Fibroblast of the aortic adventitia (primary cell): Measurements from ENCODE around the gene DTL. TPM values are rescaled to one million over a fixed set of nuclear protein-coding genes. Genes with fewer than 3 reads are reported as not detected.

Experiments used
- DNase-seq: peaks from one replicate; pipeline ENCODE4 v3.0.0-alpha.2; 2010; ENCODE audit warnings: low read depth
- H3K4me3 ChIP-seq: 2 replicates; pipeline ENCODE4 v1.5.1; 2011; ENCODE audit warnings: low read depth, mild to moderate bottlenecking, control low read depth, low read length, moderate library complexity
- total RNA-seq: library from RNA; depleted of rRNA; stranded (reverse); fragments of >200 nt; gene quantifications from 2 replicates; pipeline ENCODE4 v1.2.3, GENCODE V29; 2012; ENCODE audit warnings: low replicate concordance
- TF ChIP-seq, protein P1 (sequence below): IDR thresholded peaks from 2 replicates; pipeline ENCODE4 v1.5.1; 2011; ENCODE audit warnings: mild to moderate bottlenecking, low read length, control low read depth, inconsistent platforms; ENCODE audit not compliant: insufficient read depth

The DTL gene
- total RNA-seq, 1 donor: 47.7 TPM

DNA sequence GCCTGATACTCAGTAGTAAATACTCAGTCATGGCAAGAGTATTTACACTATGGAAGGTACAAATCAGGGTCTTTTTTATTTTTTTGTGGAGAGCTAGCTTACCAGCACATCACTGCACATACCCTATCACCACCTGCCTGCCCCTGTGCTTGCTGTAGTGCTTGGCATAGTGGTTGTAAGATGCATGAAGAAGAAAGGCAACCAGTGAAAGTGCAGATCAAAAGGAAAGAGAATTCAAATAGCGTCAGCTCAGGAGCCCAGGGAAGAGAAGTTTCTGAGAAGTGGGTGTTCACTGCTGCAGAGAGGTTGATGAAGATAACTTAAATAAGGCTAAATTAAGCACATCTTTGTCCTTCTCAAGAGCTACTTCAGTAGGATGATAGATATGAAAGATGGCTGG, 76.0 kb downstream of the DTL start:
- H3K4me3 ChIP-seq: no peak overlapping the region
- no peak for DNase-seq
- TF ChIP-seq, protein P1, sequence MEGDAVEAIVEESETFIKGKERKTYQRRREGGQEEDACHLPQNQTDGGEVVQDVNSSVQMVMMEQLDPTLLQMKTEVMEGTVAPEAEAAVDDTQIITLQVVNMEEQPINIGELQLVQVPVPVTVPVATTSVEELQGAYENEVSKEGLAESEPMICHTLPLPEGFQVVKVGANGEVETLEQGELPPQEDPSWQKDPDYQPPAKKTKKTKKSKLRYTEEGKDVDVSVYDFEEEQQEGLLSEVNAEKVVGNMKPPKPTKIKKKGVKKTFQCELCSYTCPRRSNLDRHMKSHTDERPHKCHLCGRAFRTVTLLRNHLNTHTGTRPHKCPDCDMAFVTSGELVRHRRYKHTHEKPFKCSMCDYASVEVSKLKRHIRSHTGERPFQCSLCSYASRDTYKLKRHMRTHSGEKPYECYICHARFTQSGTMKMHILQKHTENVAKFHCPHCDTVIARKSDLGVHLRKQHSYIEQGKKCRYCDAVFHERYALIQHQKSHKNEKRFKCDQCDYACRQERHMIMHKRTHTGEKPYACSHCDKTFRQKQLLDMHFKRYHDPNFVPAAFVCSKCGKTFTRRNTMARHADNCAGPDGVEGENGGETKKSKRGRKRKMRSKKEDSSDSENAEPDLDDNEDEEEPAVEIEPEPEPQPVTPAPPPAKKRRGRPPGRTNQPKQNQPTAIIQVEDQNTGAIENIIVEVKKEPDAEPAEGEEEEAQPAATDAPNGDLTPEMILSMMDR: no peak

DNA sequence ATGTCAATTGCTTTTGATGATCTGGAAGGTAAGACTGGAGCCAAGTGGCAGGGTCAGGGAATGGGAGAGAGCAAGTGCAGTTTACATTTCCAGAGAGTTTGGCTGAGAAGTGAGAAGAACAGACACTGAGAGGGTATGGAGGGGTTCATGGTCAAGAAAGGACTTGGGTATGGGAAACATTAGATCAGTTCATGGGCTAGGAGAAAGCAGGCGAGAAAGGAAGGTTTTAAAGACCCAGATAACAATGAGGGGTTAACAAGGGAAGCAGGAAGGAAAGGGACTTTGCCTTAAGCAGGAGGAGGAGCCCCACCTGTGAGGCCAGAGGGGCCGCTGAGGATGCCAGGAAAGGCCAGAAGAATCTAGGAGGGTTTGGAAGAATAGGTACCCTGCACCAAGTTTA, 78.2 kb downstream of the DTL start:
- TF ChIP-seq, protein P1: no peak
- no peak for DNase-seq

DNA sequence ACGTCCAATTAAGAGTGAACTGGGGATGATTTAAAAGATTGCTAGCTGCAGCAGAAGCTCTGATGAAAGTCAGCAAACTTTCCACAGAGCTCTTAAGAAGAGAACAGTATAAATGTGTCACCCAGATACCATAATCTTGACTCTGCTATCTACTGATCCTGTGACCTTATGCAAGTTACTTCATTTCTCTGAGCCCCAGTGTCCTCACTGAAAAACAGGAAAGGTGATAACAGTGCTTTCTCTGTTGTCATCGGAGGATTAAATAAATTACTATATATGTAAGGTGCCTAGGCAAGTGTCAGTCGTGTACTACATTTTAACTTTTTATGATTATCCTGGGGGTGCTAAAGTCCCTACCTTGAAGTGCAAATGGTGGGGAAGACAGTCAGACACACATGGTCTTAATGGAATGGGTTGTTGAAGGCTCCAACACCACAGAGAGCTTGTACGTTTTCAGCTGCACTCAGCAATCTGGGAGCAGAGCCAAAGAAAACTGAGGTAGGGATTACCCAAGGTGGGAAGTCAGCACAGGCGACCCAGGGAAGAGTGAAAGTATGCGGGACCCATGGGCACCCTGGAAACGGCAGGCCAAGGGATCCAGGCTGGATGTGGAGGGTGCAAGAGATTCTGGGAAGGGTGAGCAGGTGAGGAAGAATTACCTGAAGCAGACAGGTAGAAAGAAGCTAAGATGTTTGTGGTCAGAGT, 82.8 kb downstream of the DTL start:
- peak; percentile 21 for DNase-seq
- H3K4me3 ChIP-seq: no peak overlapping the region
- TF ChIP-seq, protein P1: no peak

More for the DNA sequence above, 78.2 kb downstream of the DTL start:
- H3K4me3 ChIP-seq: no peak overlapping the region

DNA sequence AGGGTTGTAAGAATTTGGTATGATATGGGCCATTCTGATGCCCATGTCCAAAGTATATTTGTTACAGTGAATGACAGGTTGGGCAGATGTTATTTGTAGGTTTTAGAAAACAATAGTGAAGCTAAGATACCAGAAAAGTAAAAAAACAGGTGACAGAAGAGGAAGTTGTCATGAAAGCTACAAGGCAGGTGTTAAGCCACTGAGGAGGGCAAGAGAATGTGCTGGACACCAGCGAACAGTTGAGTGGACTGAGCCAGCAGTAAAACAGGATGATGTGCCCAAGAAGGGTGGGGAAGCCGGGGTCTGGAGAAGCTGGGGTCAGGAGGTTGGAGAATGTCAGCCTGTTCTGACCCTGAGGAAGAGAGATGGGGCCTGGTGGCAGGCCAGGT, 83.3 kb downstream of the DTL start:
- no peak overlapping the region for H3K4me3 ChIP-seq
- DNase-seq: no peak
- TF ChIP-seq, protein P1: no peak

DNA sequence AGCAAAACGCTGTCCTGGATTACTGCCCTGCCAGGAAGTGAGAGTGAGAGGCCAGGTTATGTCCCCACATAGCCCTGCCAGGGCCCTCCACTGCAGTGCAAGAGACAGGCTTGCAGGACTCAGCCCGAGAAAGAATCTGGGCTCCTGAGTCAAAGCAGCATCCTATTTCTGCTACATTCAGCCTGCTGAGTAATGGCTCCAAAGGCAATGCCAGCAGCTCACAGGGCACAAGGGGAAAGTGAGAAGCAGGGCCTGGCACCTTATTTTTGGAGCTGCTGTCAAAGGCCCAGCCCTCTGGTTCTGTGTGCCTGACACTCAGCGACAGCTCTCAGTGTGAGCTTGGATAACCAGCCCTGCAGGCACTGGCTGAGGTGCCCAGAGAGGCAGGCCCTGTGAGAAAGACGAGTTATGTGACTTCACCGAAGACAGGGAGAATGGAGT, 83.9 kb downstream of the DTL start:
- H3K4me3 ChIP-seq: no peak overlapping the region
- TF ChIP-seq, protein P1: no peak
- DNase-seq: no peak

DNA sequence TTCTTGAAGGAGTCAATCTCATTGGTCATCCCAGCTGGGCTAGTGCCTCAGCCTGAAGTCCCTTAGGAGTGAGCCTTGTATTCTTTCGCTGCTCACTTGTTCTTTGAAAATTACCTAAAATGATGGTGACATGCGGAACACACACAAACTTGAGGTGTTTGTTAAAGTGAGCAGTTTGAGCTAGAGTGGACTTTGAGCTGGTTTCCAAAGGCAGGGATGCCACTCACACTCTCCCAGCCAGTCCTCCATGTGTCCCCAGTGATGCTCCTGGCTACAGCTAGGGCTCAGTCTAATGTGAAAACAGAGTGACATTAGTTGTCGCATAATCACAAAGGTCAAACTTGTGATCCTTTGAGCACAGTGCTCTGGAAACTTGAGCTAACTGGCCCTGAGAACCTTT, 84.3 kb downstream of the DTL start:
- DNase-seq: no peak
- TF ChIP-seq, protein P1: no peak

DNA sequence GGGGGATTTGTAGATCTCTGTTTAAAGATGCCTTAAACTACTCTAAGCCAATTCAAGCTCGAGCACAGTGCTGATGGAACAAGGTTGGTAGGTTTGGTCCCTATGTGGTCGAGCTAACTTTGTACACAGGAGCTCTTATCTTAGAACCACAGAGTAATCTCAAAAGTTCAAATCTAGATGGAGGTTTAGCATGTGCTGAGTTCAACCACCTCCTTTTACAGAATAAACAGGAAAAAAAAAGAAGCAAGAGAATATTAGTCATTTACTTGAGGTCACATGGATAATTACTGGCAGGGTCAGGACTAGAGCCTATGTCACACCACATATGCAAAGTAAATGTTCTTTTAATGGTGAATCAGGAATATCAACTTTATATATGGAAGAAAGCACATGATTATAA, 86.2 kb downstream of the DTL start:
- no peak for DNase-seq
- TF ChIP-seq, protein P1: no peak
- H3K4me3 ChIP-seq: no peak overlapping the region

More for the DNA sequence above, 84.3 kb downstream of the DTL start:
- no peak overlapping the region for H3K4me3 ChIP-seq
